NCI-H1105 (cell line): ENCODE measurements around the gene DPH3.

Experiments
- DNase-seq: peaks from one replicate; lab custom pipeline; 2025; lab: John Stamatoyannopoulos, UW

The DPH3 gene

DNA sequence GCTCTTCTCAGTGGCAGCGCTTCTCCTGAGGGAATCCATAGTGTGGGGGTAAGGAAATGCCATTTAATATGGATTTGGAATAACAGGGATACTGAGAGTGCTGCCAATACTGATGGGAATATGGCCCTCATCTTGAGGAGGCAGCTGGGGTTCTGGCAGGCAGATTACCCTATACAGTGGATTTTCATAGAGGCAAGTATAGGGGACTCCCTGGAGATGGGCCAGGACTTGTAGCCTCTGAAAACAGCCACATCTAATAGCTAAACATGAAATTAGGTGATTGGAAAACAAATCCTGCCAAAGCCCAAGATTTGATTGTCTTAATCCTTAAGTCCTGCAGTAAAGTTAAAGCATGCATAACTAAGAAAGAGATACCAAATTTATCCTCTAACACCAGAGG is 30.9 kb downstream of the DPH3 start:
- no peak for DNase-seq

GRCh38 chr3:16231983-16232382 is 32.8 kb downstream of the DPH3 start:
- no peak for DNase-seq

- no peak for DNase-seq
Measured at GRCh38 chr3:16229681-16230080, 35.1 kb downstream of the DPH3 start.

GRCh38 chr3:16227566-16227965 is 37.2 kb downstream of the DPH3 start:
- DNase-seq, result no peak

DNA sequence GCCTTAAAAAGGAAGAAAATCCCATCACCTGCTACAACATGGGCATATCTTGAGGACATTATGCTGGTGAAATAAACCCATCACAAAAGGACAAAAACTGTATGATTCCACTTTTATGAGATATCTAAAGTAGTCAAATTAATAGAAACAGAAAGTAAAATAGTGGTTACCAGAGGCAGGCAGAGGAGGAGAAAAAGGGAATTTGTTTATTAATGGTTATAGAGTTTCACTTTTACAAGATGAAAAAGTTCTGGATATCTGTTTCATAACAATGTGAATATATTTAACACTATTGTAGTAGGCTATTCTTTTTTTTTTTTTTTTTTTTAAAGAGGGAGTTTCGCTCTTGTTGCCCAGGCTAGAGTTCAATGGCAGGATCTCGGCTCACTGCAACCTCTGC is 40.4 kb downstream of the DPH3 start:
- DNase-seq, result no peak

GRCh38 chr3:16222547-16222946 is 42.2 kb downstream of the DPH3 start:
- DNase-seq, result no peak

DNA sequence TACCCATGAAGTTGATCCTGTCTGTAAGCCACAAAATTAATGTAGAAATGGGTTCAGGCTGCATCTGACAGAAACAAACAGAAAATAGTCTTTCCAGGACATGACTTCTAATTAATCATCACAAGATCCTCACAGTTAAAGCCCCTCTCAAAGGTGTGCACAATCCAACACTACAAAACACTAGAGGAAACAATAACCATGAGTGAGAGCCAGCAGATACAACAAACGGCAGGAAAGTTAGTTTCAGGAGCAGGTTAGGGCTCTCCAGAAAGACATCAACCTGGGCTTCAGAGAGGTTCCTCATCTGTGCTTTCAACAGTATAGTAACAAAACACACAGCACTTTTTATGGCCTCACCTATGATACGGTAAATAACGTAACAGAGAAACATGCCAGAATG is 42.8 kb downstream of the DPH3 start:
- DNase-seq, result no peak

- DNase-seq, result no peak
Measured at GRCh38 chr3:16219777-16220176, 45.0 kb downstream of the DPH3 start.

DNA sequence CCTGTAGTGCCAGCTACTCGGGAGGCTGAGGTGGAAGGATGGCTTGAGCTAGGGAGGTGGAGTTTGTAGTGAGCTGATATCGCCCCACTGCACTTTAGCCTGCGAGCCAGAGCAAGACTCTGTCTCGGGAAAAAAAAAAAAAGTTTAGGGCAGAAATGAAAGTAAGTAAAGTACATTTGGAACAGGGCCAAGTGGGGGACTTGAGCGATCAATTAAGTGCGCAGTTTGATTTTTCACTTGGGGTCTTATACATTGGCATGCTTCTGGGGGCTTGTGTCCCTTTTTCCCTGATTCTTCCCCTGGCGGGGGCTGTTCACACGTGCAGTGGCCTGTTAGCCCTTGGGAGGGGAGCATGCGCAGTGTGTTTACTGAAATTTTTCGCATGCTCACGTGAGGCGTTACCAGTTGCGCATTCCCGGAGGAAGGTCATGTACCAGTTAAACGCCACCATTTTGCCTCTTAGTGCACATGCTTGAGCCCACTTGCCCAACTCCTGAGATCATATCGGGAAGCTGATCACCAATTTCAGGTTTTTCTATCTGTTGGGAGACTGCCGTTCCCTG is 48.3 kb downstream of the DPH3 start:
- DNase-seq, result no peak

- DNase-seq, result no peak
Measured at GRCh38 chr3:16214366-16214765, 50.4 kb downstream of the DPH3 start.

DNA sequence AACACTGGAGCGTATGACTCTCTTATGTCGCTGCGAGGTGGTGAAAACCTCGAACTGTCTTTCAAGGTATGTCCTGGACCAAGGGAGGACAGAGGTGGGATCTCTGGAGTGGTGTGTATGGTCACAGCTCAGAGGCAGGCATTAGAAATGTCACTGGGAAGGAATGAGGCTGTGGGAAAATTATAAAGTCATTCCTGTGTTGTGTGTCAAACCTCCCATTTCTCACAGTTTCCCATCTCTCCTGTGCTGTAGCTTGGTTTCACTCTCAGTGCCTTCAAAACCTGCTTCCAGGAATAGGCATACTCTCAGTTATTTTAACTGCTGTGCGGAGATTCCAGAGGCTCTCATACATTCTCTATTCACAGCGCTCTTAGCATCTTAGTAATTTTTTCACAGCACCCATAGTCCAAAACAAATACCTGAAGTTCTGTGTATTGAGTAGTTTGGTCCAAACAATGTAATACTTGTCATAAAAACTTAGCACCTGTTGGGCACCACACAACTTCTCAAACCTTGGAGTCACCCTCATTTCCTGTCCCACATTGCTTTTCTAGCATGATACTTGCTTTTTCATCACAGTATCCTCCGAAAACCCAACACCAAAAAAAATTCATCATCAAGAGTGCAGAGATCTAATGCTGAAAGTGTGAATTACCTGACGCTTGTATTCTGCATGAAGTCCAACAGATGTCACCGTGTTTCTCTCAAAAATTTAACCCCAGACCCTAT is 53.4 kb downstream of the DPH3 start:
- no peak for DNase-seq
